GM21717 (cell line): ENCODE measurements around the gene HM13.
"Not testable (repeated sequence)": the region's sequence is repeated elsewhere in the genome, so short reads cannot be mapped to it uniquely, and the experiment has no call there.

ENCODE experiments used
- ATAC-seq: cut with Tn5 transposase; IDR thresholded peaks from one replicate; pipeline ENCODE4 v1.9.1; 2021; ENCODE audit warnings: mild to moderate bottlenecking, moderate library complexity; ENCODE audit not compliant: unreplicated experiment

HM13 gene

GRCh38 chr20:31497838-31498540 lies 16.3 kb upstream of the HM13 start:
- no peak for ATAC-seq

- no peak for ATAC-seq
Measured at GRCh38 chr20:31500527-31500926, 13.7 kb upstream of the HM13 start.

GRCh38 chr20:31502884-31503673 lies 11.2 kb upstream of the HM13 start:
- ATAC-seq: peak; percentile 79

GRCh38 chr20:31505903-31506302 lies 8.3 kb upstream of the HM13 start:
- ATAC-seq: no peak

- no peak for ATAC-seq
Measured at GRCh38 chr20:31508517-31509244, 5.6 kb upstream of the HM13 start.

GRCh38 chr20:31515072-31515774 lies 981 bp downstream of the HM13 start:
- no peak for ATAC-seq

GRCh38 chr20:31515775-31516107 lies 1.5 kb downstream of the HM13 start:
- ATAC-seq: no peak

- ATAC-seq: no peak
Measured at GRCh38 chr20:31516166-31516565, 1.9 kb downstream of the HM13 start.

GRCh38 chr20:31516651-31517050 lies 2.4 kb downstream of the HM13 start:
- ATAC-seq: no peak

- no peak for ATAC-seq
Measured at GRCh38 chr20:31517373-31517772, 3.1 kb downstream of the HM13 start.

- not testable (repeated sequence) for ATAC-seq
Measured at GRCh38 chr20:31521267-31521666, 7.0 kb downstream of the HM13 start.

GRCh38 chr20:31522731-31523130 lies 8.5 kb downstream of the HM13 start:
- no peak for ATAC-seq

- ATAC-seq: no peak
Measured at GRCh38 chr20:31523361-31524283, 9.4 kb downstream of the HM13 start.

GRCh38 chr20:31527266-31527665 lies 13.0 kb downstream of the HM13 start:
- no peak for ATAC-seq

GRCh38 chr20:31535298-31535697 lies 21.1 kb downstream of the HM13 start:
- ATAC-seq: no peak

- no peak for ATAC-seq
Measured at GRCh38 chr20:31536575-31536974, 22.3 kb downstream of the HM13 start.

- no peak for ATAC-seq
Measured at GRCh38 chr20:31537116-31537871, 23.1 kb downstream of the HM13 start.

GRCh38 chr20:31537890-31538289 lies 23.6 kb downstream of the HM13 start:
- ATAC-seq: no peak

- no peak for ATAC-seq
Measured at GRCh38 chr20:31538326-31538725, 24.1 kb downstream of the HM13 start.
